GM19351 (cell line): Measurements from ENCODE around the gene STK10.
"Not testable (repeated sequence)": the region's sequence is repeated elsewhere in the genome, so short reads cannot be mapped to it uniquely, and the experiment has no call there.

Source experiments
- ATAC-seq: cut with Tn5 transposase; IDR thresholded peaks from one replicate; pipeline ENCODE4 v1.9.1; 2021; ENCODE audit warnings: mild to moderate bottlenecking, moderate library complexity; ENCODE audit not compliant: unreplicated experiment

STK10 gene

GRCh38 chr5:172188033-172188892, at the start of gene STK10:
Gene STK10 (minus strand): TSS chr5:172188224. CDS start chr5:172188042, 182 bp downstream.
- ATAC-seq, result peak; percentile 73

- ATAC-seq, result no peak
Observed at GRCh38 chr5:172235827-172236736, 48.1 kb upstream of the STK10 start.

GRCh38 chr5:172235132-172235780, 47.2 kb upstream of the STK10 start:
- peak; percentile 70 for ATAC-seq

GRCh38 chr5:172234031-172234430, 46.0 kb upstream of the STK10 start:
- no peak for ATAC-seq

- ATAC-seq, result peak; percentile 74
Observed at GRCh38 chr5:172229904-172230303, 41.9 kb upstream of the STK10 start.

- no peak for ATAC-seq
Observed at GRCh38 chr5:172224996-172225395, 37.0 kb upstream of the STK10 start.

GRCh38 chr5:172223901-172224873, 36.2 kb upstream of the STK10 start:
- ATAC-seq, result peak; percentile 77

- no peak for ATAC-seq
Observed at GRCh38 chr5:172219296-172219695, 31.3 kb upstream of the STK10 start.

GRCh38 chr5:172216345-172216744, 28.3 kb upstream of the STK10 start:
- no peak for ATAC-seq

- no peak for ATAC-seq
Observed at GRCh38 chr5:172213126-172213525, 25.1 kb upstream of the STK10 start.

GRCh38 chr5:172211676-172212075, 23.7 kb upstream of the STK10 start:
- no peak for ATAC-seq

- no peak for ATAC-seq
Observed at GRCh38 chr5:172209714-172210113, 21.7 kb upstream of the STK10 start.

- no peak for ATAC-seq
Observed at GRCh38 chr5:172207511-172207910, 19.5 kb upstream of the STK10 start.

- not testable (repeated sequence) for ATAC-seq
Observed at GRCh38 chr5:172205984-172206383, 18.0 kb upstream of the STK10 start.

GRCh38 chr5:172200476-172200875, 12.5 kb upstream of the STK10 start:
- no peak for ATAC-seq

GRCh38 chr5:172199446-172199845, 11.4 kb upstream of the STK10 start:
- no peak for ATAC-seq

GRCh38 chr5:172197775-172198174, 9.8 kb upstream of the STK10 start:
- ATAC-seq, result not testable (repeated sequence)

GRCh38 chr5:172194985-172195774, 7.2 kb upstream of the STK10 start:
- ATAC-seq, result no peak

- no peak for ATAC-seq
Observed at GRCh38 chr5:172193872-172194271, 5.8 kb upstream of the STK10 start, which contains the start of gene EFCAB9. Gene EFCAB9 (plus strand): TSS chr5:172194172. CDS start chr5:172194173, 1 bp downstream.
